PC-3 (cell line): ENCODE data around the gene TNC. TPM values are rescaled to one million over a fixed set of nuclear protein-coding genes. Genes with fewer than 3 reads are reported as not detected.

Experiments used
- ATAC-seq: fragments of 200-7000 bp; cut with Tn5 transposase; 2 replicates; pipeline ENCODE4 v1.9.1; 2020; ENCODE audit warnings: mild to moderate bottlenecking, moderate library complexity
- BruUV-seq: library from RNA; stranded (reverse); fragments of 400-500 nt; replicated peaks from 2 replicates; lab custom pipeline; 2021; lab: Mats Ljungman, UMichigan
- CTCF ChIA-PET: fragments of 300-600 bp; sonication (Branson Sonifier 250); formaldehyde crosslinking; loops from one replicate; lab custom pipeline; 2022; ENCODE audit warnings: antibody characterized with exemption; lab: Charles Lee
- POLR2A ChIA-PET: fragments of 300-600 bp; sonication (Branson Sonifier 250); formaldehyde crosslinking; loops from one replicate; lab custom pipeline; 2022; ENCODE audit warnings: antibody characterized with exemption; ENCODE audit not compliant: unreplicated experiment; lab: Charles Lee
- DNase-seq: peaks from one replicate; pipeline ENCODE4 v3.0.0-alpha.2; 2015
- H2AFZ ChIP-seq: fragments of 300-600 bp; sonication (generic); 2 replicates; pipeline ENCODE4 v1.6.0; 2016; ENCODE audit warnings: antibody characterized with exemption, low read length
- H3F3A ChIP-seq: fragments of 300-600 bp; sonication (generic); one replicate; pipeline ENCODE4 v1.6.0; 2017; ENCODE audit warnings: antibody characterized with exemption, low read length, control low read depth, mild to moderate bottlenecking; ENCODE audit not compliant: unreplicated experiment
- H3K27ac ChIP-seq: fragments of 300-600 bp; sonication (generic); 2 replicates; pipeline ENCODE4 v1.5.1; 2016; ENCODE audit warnings: mild to moderate bottlenecking, low read length
- H3K27me3 ChIP-seq: fragments of 300-600 bp; sonication (generic); 2 replicates; pipeline ENCODE4 v1.6.1; 2016; ENCODE audit warnings: low read length, mixed read lengths
- H3K36me3 ChIP-seq: fragments of 300-600 bp; sonication (generic); 2 replicates; pipeline ENCODE4 v1.6.1; 2016; ENCODE audit warnings: low read depth, mixed run types, low read length, mixed read lengths
- H3K4me1 ChIP-seq: fragments of 300-600 bp; sonication (generic); 2 replicates; pipeline ENCODE4 v1.5.1; 2016; ENCODE audit warnings: low read length; ENCODE audit not compliant: insufficient read depth
- H3K4me2 ChIP-seq: fragments of 300-600 bp; sonication (generic); 2 replicates; pipeline ENCODE4 v1.6.0; 2016; ENCODE audit warnings: low read length
- H3K4me3 ChIP-seq: fragments of 300-600 bp; sonication (generic); 2 replicates; pipeline ENCODE4 v1.5.1; 2016; ENCODE audit warnings: mild to moderate bottlenecking, low read length, mixed read lengths
- H3K79me2 ChIP-seq: fragments of 300-600 bp; sonication (generic); 2 replicates; pipeline ENCODE4 v1.6.1; 2017; ENCODE audit warnings: low read length, mixed read lengths
- H3K9ac ChIP-seq: fragments of 300-600 bp; sonication (generic); 2 replicates; pipeline ENCODE4 v1.6.0; 2016; ENCODE audit warnings: mild to moderate bottlenecking, low read length
- H3K9me2 ChIP-seq: fragments of 300-600 bp; sonication (generic); replicated peaks from 2 replicates; pipeline ENCODE4 v1.6.1; 2016; ENCODE audit warnings: mixed run types, low read length, mixed read lengths
- H3K9me3 ChIP-seq: fragments of 300-600 bp; sonication (generic); 2 replicates; pipeline ENCODE4 v1.6.1; 2016; ENCODE audit warnings: low read length, mixed read lengths
- H4K20me1 ChIP-seq: fragments of 300-600 bp; sonication (generic); 2 replicates; pipeline ENCODE4 v1.6.1; 2016; ENCODE audit warnings: low read length, mixed read lengths
- CTCF ChIP-seq: fragments of 300-600 bp; sonication (generic); conservative IDR thresholded peaks from 2 replicates; pipeline ENCODE4 v1.5.1; 2017; ENCODE audit warnings: antibody characterized with exemption, low read depth, mild to moderate bottlenecking, low read length
- EZH2 ChIP-seq: fragments of 300-600 bp; sonication (generic); IDR thresholded peaks from one replicate; pipeline ENCODE4 v1.6.1; 2017; ENCODE audit warnings: antibody characterized with exemption, mild to moderate bottlenecking, low read length; ENCODE audit not compliant: unreplicated experiment
- EZH2phosphoT487 ChIP-seq: fragments of 300-600 bp; sonication (generic); IDR thresholded peaks from 2 replicates; pipeline ENCODE4 v1.6.1; 2018; ENCODE audit warnings: mild to moderate bottlenecking, antibody characterized with exemption, low read length, borderline replicate concordance
- intact Hi-C: fragments of 100-400 bp; cut with micrococcal nuclease; formaldehyde crosslinking; loops from 2 replicates; pipeline ENCODE4 v1.9.0; 2023
- total RNA-seq: library from RNA; depleted of rRNA; stranded (reverse); fragments of >200 nt; gene quantifications from 2 replicates; pipeline ENCODE4 v1.2.3, GENCODE V29; 2014

The TNC gene
- total RNA-seq, 1 experiment from 2014 or later = 60.1 TPM

GRCh38 chr9:115118879-115119218, 892 bp upstream of the TNC start:
- Histone ChIP-seq H4K20me1 (no peaks in the 10 kb centered on the region), H3K27me3 (no peaks in the 10 kb centered on the region), H3K27ac (peak overlapping the region; percentile 90), H3F3A (no peaks in the 10 kb centered on the region), H3K4me1 (peaks cover 61% of the 10 kb centered on the region), H3K9ac (peak overlapping the region; percentile 79), H3K79me2 (peaks cover 10% of the 10 kb centered on the region), H3K9me2 (no peaks in the 10 kb centered on the region), H2AFZ (peak overlapping the region; percentile 81), H3K4me3 (peak overlapping the region; percentile 75), H3K9me3 (no peaks in the 10 kb centered on the region), H3K36me3 (no peaks in the 10 kb centered on the region), H3K4me2 (peak overlapping the region; percentile 99)
- intact Hi-C loops = loop anchor here (2.0 to 10.0 kb wide), 6 partner anchors 38 to 378 kb away; no protein-coding TSS in a partner anchor
- ATAC-seq = peak; percentile 62
- DNase-seq = peak; percentile 96
- TF ChIP-seq EZH2 (no peak), EZH2phosphoT487 (no peak), CTCF (no peak)
- POLR2A ChIA-PET = interaction anchor here (0.6 kb wide), 1 partner anchor 92 kb away, joined by 3 read pairs; no protein-coding TSS in a partner anchor
- no TSS peak for BruUV-seq
- CTCF ChIA-PET = interaction anchor here (0.7 kb wide), 1 partner anchor 881 kb away, joined by 3 read pairs; no protein-coding TSS in a partner anchor

- TSS peak; percentile 88 for BruUV-seq
- no peaks in the 10 kb centered on the region for H3K27me3 ChIP-seq
Observed at GRCh38 chr9:115116421-115117284, 1.3 kb downstream of the TNC start.

More at GRCh38 chr9:115116421-115117284, 1.3 kb downstream of the TNC start:
- TF ChIP-seq CTCF = no peak
- no peak for TF ChIP-seq EZH2
- no peak for TF ChIP-seq EZH2phosphoT487
- peak overlapping the region; percentile 75 for H3K4me3 ChIP-seq
- CTCF ChIA-PET = no interaction called here
- H2AFZ ChIP-seq = no peak overlapping the region
- intact Hi-C loops = loop anchor here (5.0 to 10.0 kb wide), 4 partner anchors 91 to 381 kb away; no protein-coding TSS in a partner anchor
- ATAC-seq (no peak), DNase-seq (peak; percentile 55)
- H3K79me2 ChIP-seq = peaks cover 10% of the 10 kb centered on the region
- H3K4me1 ChIP-seq = peaks cover 58% of the 10 kb centered on the region
- H3K9me2 ChIP-seq = no peaks in the 10 kb centered on the region
- H3K27ac ChIP-seq = peak overlapping the region; percentile 90
- H3K4me2 ChIP-seq = peak overlapping the region; percentile 99
- no peaks in the 10 kb centered on the region for H3K36me3 ChIP-seq
- no peaks in the 10 kb centered on the region for H4K20me1 ChIP-seq
- no peaks in the 10 kb centered on the region for H3F3A ChIP-seq
- POLR2A ChIA-PET = interaction anchor here (0.6 kb wide), 2 partner anchors 35 to 78 kb away, joined by 3 read pairs; no protein-coding TSS in a partner anchor
- no peaks in the 10 kb centered on the region for H3K9me3 ChIP-seq
- peak overlapping the region; percentile 79 for H3K9ac ChIP-seq
